IPS DF 6.9 (cell line): Measurements from ENCODE around the gene THAP3.
"Not testable (repeated sequence)": the region's sequence is repeated elsewhere in the genome, so short reads cannot be mapped to it uniquely, and the experiment has no call there.

Experiments
- DNase-seq: peaks from one replicate; pipeline ENCODE4 v3.0.0-alpha.2; 2013; ENCODE audit warnings: low read depth, low spot score
- H3K27ac ChIP-seq: one replicate; pipeline ENCODE4 v1.5.1; 2013; ENCODE audit warnings: low read length, control low read depth
- H3K27me3 ChIP-seq: 2 replicates; pipeline ENCODE4 v1.6.1; 2013; ENCODE audit warnings: mild to moderate bottlenecking, low read length; ENCODE audit not compliant: control insufficient read depth, insufficient read depth
- H3K36me3 ChIP-seq: 2 replicates; pipeline ENCODE4 v1.6.1; 2013; ENCODE audit warnings: low read length; ENCODE audit not compliant: control insufficient read depth, insufficient read depth
- H3K4me1 ChIP-seq: 2 replicates; pipeline ENCODE4 v1.6.1; 2013; ENCODE audit warnings: low read length; ENCODE audit not compliant: control insufficient read depth, insufficient read depth
- H3K4me3 ChIP-seq: 2 replicates; pipeline ENCODE4 v1.5.1; 2013; ENCODE audit warnings: mild to moderate bottlenecking, low read length
- H3K9me3 ChIP-seq: 2 replicates; pipeline ENCODE4 v1.6.1; 2013; ENCODE audit warnings: low read length, inconsistent platforms; ENCODE audit not compliant: control insufficient read depth, insufficient read depth
- WGBS: extraction: QIAGEN DNeasy Blood & Tissue Kit; methylation state at CpG from one replicate; pipeline ENCODE4 v1.1.7; 2013; ENCODE audit warnings: mixed read lengths, missing lambda C conversion rate; ENCODE audit not compliant: insufficient read length, insufficient coverage; 5-methylcytosine and 5-hydroxymethylcytosine counted together

Gene THAP3

DNA sequence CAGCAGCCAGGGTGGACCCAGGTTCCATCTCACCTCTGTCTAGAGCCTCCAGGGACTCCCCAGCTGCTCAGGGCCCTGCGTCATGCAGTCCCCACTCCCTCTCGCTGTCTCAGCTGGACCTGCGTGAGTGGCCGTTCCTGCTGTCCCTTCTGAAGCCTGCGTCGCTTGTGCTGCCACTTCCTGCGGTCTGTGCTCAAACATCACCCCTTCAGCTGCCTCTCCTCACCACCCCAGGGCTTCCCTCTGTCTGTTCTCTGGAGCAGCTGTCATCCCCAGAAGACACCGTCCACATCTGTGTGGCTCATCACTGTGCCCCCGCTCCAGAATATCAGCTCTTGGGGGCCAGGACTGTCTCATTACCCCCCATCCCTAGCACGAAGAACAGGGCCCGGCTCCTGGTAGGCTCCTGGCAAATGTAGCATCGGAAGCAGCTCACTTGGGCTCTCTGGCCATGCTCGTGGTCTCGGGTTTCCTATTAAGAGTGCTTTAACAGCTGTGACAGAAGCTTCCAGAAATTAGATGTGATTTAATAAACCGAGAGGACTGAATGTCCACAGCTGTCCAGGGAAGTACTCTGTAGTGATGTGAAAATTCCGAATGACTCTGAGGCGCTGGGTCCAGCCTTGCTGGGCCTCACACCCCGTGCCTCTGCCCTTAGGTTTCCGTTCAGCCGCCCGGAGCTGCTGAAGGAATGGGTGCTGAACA, 3.3 kb downstream of the THAP3 start:
- WGBS = no CpG with 5 or more reads among the region's 21 CpGs
- Histone ChIP-seq H3K4me1 (no peaks in the 10 kb centered on the region), H3K27me3 (no peaks in the 10 kb centered on the region), H3K36me3 (peaks cover 4% of the 10 kb centered on the region; the same call in 1 of the 2 replicates), H3K27ac (no peak overlapping the region), H3K4me3 (no peak overlapping the region), H3K9me3 (no peaks in the 10 kb centered on the region)
- no peak for DNase-seq

DNA sequence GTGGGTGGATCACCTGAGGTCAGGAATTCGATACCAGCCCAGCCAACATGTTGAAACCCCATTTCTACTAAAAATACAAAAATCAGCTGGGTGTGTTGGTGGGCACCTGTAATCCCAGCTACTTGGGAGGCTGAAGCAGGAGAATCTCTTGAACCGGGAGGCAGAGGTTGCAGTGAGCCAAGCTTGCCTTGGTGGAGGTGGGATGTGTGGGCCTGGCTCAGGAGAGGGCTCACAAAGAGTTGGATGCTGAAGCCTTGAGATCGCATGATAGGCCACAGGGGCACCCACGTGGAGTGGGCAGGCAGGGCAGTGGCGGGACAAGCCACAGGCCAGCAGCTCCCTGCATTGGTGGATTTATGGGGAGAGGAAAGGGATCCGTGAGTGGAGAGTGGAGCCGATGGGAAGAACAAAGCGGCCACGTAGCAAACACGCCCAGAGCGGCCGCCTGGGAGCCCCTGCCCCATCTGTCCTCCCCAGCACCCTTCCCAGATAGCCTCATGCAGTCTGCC, 4.4 kb downstream of the THAP3 start:
- no peaks in the 10 kb centered on the region for H3K27me3 ChIP-seq
- H3K36me3 ChIP-seq = peaks cover 7% of the 10 kb centered on the region
- no peak for DNase-seq
- H3K4me1 ChIP-seq = no peaks in the 10 kb centered on the region
- WGBS = no CpG with 5 or more reads among the region's 12 CpGs
- H3K27ac ChIP-seq = no peak overlapping the region
- no peaks in the 10 kb centered on the region for H3K9me3 ChIP-seq
- no peak overlapping the region for H3K4me3 ChIP-seq

GRCh38 chr1:6630027-6630426, 5.4 kb downstream of the THAP3 start:
- Histone ChIP-seq H3K27ac (no peak overlapping the region), H3K27me3 (no peaks in the 10 kb centered on the region), H3K4me1 (no peaks in the 10 kb centered on the region), H3K36me3 (peaks cover 7% of the 10 kb centered on the region), H3K4me3 (no peak overlapping the region), H3K9me3 (no peaks in the 10 kb centered on the region)
- WGBS = no CpG with 5 or more reads among the region's 8 CpGs
- no peak for DNase-seq

GRCh38 chr1:6631058-6631457, 6.4 kb downstream of the THAP3 start:
- H3K4me3 ChIP-seq = no peak overlapping the region
- H3K27me3 ChIP-seq = no peaks in the 10 kb centered on the region
- no peaks in the 10 kb centered on the region for H3K4me1 ChIP-seq
- H3K36me3 ChIP-seq = peaks cover 14% of the 10 kb centered on the region
- no peak for DNase-seq
- no peaks in the 10 kb centered on the region for H3K9me3 ChIP-seq
- WGBS = no CpG with 5 or more reads among the region's 8 CpGs
- no peak overlapping the region for H3K27ac ChIP-seq

DNA sequence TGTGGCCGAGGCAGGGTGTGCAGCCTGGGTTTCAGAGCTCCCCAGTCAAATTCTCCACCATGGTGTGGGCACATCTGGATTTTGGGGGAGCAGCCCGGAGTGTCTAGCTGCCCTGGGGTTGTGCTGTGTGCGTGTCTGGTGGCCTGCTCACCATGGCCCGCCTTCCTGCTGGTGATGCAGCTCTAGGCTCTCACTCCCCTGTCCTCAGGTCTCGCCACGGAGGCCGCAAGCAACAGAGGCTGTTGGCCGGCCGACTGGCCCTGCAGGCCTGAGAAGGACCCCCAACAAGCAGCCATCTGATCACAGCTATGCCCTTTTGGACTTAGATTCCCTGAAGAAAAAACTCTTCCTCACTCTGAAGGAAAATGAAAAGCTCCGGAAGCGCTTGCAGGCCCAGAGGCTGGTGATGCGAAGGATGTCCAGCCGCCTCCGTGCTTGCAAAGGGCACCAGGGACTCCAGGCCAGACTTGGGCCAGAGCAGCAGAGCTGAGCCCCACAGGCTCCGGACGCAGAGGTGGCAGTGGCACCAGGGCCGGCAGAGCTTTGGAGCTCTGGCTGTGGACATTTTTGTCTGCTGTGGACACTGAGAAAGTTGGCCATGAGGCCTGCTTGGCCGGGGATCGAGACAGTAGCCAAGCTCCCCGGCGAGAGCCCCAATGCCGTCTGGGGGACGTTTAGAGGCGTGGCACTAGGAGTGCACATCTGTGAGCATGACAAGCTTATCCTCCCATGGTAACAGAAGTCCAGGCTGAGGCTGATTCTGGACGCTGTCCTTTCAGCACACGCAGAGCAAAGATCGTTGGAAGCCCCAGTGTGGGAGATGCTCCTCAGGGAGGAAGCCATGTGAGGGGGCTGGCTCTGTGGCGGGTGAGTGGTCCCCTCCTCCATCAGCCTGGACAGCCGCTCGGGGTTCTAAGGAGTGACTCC, 8.2 kb downstream of the THAP3 start:
- Histone ChIP-seq H3K27ac (no peak overlapping the region), H3K36me3 (peaks cover 32% of the 10 kb centered on the region)

DNA sequence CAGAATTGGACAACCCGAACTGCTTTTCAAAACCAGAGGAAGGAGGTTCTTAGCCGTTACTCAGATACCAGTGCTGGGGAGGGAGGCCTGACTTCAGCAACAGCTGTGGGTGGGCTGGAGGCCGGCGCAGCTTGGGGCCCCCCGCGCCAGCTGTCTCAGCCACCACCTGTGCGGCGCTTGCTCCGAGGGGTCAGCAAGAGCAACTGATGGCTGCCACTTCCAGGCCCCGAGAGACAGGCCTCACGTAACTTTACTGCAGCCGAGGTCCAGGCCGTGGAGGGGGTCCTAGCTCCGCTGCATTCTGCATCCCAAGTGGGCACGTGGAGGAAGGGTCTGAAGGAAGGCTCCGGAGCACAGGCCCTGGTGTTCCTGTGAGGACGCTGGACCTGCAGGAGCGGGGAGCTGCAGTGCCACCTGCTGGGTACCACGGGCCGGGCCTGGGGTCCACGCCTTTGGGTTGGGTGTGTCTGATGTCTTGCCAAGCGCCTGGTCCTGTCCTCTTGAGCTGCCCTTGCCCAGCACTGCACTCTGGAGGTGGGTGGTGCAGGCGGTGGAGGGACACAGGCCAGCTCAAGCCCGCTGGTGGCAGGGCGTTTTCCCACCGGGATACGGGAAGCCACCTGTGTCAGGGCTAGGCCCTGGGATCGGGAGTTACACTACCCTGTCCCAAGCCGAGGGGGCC, 9.8 kb downstream of the THAP3 start:
- no peak for DNase-seq
- Histone ChIP-seq H3K36me3 (peaks cover 35% of the 10 kb centered on the region), H3K27ac (no peak overlapping the region), H3K4me1 (no peaks in the 10 kb centered on the region), H3K9me3 (no peaks in the 10 kb centered on the region), H3K27me3 (no peaks in the 10 kb centered on the region), H3K4me3 (no peak overlapping the region)
- no CpG with 5 or more reads among the region's 29 CpGs for WGBS

More for the DNA sequence above, 8.2 kb downstream of the THAP3 start:
- H3K27me3 ChIP-seq = no peaks in the 10 kb centered on the region
- no peaks in the 10 kb centered on the region for H3K4me1 ChIP-seq
- no peak overlapping the region for H3K4me3 ChIP-seq
- DNase-seq = no peak
- H3K9me3 ChIP-seq = no peaks in the 10 kb centered on the region
- no CpG with 5 or more reads among the region's 30 CpGs for WGBS

GRCh38 chr1:6635161-6635909, 10.7 kb downstream of the THAP3 start:
- Histone ChIP-seq H3K4me3 (no peak overlapping the region), H3K4me1 (no peaks in the 10 kb centered on the region), H3K27ac (no peak overlapping the region), H3K27me3 (no peaks in the 10 kb centered on the region), H3K36me3 (peaks cover 40% of the 10 kb centered on the region), H3K9me3 (no peaks in the 10 kb centered on the region)
- WGBS = no CpG with 5 or more reads among the region's 20 CpGs
- no peak for DNase-seq

GRCh38 chr1:6635910-6636760, 11.5 kb downstream of the THAP3 start:
- no peak for DNase-seq
- Histone ChIP-seq H3K4me3 (no peak overlapping the region), H3K36me3 (peaks cover 40% of the 10 kb centered on the region), H3K9me3 (no peaks in the 10 kb centered on the region), H3K4me1 (no peaks in the 10 kb centered on the region), H3K27me3 (no peaks in the 10 kb centered on the region), H3K27ac (no peak overlapping the region)
- WGBS = no CpG with 5 or more reads among the region's 16 CpGs

DNA sequence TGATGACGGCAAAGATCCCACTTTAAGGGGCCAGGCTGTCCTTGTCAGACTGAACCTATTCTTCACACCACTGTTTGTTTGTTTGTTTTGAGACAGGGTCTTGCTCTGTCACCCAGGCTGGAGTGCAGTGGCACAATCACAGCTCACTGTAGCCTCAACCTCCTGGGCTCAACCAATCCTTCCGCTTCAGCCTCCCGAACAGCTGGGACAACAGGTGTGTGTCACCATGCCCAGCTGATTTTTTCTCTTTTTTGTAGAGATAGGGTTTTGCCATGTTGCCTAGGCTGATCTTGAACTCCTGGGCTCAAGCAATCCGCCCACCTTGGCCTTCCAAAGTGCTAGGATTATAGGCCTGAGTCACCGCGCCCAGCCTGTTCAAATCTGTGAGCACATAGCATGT, 12.1 kb downstream of the THAP3 start:
- H3K27ac ChIP-seq, DNase-seq, H3K4me3 ChIP-seq, H3K4me1 ChIP-seq, H3K27me3 ChIP-seq, H3K9me3 ChIP-seq: not testable (repeated sequence)
- no CpG with 5 or more reads among the region's 6 CpGs for WGBS
- H3K36me3 ChIP-seq = peaks cover 41% of the 10 kb centered on the region
